Fibroblast of skin of abdomen (primary cell): ENCODE data around the gene PDGFRB.

ENCODE experiments used
- DNase-seq: peaks from one replicate; pipeline ENCODE4 v3.0.0-alpha.2; 2013

The PDGFRB gene

DNA sequence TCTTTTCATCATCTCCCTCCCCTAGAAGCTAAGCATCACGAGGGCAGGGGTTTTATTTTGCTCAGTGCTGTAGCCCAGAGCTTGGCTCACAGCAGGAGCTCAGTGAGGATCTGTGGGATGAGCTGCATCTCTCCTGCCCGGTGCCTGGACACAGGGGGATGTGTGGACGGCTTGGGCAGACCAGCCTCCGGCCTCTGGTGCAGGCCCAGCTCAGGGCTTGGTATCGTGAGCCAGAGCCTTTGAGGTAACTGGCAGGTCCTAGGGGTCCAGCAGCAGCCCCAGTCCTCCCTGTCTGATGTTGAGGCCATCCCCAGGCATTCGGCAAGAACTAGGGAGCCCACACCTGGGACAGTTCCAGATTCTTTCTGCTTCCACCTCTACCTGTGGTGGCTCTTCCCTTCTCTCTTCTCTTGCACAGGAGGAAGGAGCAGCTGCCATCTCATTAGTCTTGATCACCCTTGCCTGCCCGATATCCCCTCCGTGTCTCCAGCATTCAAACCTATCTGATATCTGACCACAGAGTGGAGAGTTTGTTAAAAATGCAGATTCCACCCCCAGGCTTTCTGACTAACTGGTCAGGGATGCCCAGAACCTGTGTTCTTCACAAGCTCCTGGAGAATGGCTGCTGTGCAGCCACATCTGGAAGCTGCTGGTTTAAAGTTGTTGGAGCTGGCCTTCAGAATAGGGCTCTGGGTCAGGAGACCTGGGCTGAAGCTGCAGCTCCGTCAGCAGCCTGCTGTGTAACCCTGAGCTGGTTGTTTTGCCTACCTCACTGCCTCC lies 26.3 kb upstream of the PDGFRB start:
- no peak for DNase-seq

DNA sequence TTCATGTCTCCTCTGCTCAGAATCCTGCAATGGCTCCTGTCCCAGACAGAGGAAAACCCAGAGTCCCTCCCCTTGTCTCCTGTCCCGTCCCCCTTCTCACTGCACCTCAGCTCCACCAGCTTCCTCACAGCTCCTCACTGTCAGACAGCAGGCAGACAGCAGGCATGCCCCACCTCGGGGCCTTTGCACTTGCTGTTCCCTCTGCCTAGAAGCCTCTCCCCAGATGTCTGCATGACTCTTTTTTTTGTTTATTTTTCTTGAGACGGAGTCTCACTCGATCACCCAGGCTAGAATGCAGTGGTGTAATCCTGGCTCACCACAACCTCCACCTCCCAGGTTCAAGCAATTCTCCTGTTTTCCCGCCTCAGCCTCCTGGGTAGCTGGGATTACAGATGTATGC lies 25.4 kb upstream of the PDGFRB start:
- peak; percentile 24 for DNase-seq

- no peak for DNase-seq
These were observed 24.8 kb upstream of the PDGFRB start for GRCh38 chr5:150180241-150181026.

GRCh38 chr5:150179019-150179620 lies 23.5 kb upstream of the PDGFRB start:
- no peak for DNase-seq

- no peak for DNase-seq
These were observed 22.6 kb upstream of the PDGFRB start for GRCh38 chr5:150178262-150178661.

- DNase-seq: no peak
These were observed 22.1 kb upstream of the PDGFRB start for GRCh38 chr5:150177721-150178120.

DNA sequence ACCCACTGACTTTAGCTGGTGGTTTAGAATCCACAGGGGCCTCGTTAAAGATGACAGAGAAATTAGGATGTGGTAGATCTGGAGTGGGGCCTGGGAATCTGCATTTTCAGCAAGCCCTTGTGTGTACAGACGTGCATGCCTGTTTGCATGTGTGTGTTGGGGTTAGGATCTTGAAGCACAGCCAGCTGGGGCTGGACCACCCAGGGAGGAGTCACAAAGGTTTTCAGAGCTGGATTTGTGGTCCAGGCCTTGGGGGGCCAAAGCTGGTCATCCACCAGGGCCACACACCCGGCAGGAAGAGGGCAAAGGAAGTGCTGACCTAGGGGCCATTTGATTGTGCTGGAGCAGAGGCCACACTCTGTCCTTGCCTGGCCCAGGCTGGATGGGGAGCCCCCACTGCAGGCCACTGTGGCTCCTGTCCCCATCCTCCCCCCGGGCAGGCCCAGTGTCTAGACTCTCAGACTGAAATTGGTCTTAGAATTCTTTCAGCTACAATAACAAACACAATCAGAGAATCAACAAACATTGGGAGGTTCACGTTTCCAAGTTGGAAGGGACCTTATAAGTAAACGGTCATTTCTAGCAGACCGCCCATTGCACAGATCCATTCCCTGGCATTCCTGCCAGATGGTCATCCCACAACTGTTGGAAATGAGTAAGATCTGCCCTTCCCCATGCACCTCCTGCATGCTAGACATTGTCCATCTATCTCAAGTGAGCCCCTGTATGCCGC lies 21.3 kb upstream of the PDGFRB start:
- DNase-seq: no peak

GRCh38 chr5:150175536-150175935 lies 19.9 kb upstream of the PDGFRB start:
- peak; percentile 39 for DNase-seq

GRCh38 chr5:150175076-150175475 lies 19.4 kb upstream of the PDGFRB start:
- no peak for DNase-seq

GRCh38 chr5:150174285-150174684 lies 18.6 kb upstream of the PDGFRB start:
- no peak for DNase-seq

GRCh38 chr5:150173161-150173560 lies 17.5 kb upstream of the PDGFRB start:
- DNase-seq: no peak

DNA sequence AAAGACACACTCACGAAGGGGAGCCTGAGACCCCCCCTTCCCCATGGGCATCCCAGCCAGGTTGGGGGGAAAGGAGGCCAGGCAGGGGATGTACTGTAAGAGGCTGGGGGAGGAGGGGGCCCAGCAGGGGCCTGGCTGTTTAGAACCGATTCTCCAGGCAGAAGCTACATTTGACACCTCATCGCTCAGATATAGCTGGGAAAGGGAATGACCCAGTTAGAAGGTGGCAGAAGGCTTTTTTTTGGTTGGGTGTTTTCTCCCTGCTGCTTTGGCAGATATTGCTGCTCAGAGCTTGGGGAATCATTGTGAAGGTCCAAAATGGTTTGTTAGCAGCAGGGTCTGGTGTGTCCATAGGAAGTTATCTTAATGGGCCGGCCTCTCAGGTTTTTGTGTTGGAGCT lies 16.9 kb upstream of the PDGFRB start:
- no peak for DNase-seq

DNA sequence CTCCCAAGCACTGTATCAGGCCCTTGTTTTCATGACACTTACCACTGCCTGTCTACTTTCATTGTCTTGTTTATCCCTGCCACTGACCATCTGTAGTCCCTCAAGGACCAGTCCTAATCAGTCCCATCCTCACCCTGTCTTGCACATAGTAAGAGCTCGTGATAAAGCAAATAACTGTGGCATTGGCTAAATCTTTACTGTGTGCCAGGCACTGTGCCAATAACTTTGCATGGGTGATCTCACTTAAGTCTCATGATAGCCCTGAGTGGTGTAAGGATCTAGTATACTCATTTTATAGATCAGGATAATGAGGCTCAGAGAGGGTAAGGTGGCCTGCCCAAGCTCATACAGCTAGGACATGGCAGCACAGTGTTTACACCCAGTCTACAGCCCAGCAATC lies 16.5 kb upstream of the PDGFRB start:
- DNase-seq: peak; percentile 29

DNA sequence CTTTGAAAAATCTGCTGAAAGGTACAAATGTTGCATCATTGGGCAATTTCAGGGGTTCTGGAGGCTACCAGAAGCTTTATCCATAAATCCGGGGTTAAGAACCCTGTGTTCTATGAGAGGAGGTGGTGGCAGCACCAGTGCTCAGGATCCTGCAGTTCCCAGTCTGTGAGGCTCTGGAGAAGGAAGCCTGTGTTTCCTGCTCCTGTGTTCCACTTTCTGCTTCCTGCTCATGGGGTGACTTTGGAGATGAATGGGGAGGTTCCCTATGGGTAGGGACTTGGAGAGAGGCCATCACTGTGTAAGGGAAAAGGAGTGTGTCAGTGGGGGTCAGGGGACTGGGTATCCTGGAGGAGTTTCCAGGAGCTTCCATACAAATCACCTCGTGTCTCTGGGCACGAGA lies 13.2 kb upstream of the PDGFRB start:
- no peak for DNase-seq

DNA sequence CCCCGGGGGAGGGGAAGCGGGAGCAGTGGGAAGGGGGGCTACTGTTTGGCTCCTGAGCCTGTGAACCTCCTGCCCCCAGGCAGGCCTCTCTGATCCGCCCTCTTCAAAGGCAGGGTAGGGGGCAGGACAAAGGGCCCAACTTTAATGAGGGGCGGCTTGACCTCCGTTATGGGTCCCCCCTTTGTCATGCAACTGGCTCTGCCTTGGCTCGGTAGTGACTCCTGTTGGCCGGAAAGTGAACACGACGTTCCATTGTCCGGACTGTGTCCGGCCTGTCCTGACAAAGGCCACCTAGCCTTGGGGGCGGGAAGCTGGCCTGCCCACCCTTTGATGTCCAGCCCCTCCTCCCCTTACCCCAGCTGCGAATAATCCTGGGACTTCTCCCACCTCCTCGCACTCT lies 12.3 kb upstream of the PDGFRB start:
- DNase-seq: no peak

DNA sequence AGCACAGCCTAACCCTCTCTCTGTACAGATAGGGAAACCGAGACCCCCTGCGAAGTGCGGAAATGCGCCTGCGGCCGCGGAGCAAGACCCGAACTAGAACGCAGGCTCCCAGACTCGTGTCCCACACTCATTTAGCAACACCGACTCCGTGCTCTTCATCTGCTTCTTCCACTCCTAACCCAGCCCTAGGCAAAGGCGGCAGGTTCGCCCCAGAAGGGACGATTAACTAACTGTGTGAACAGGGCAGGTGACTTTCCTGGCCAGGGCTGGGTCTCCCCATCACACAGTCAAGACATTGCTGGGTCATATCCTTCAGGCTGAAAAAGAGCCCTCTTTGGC lies 11.8 kb upstream of the PDGFRB start:
- no peak for DNase-seq

- no peak for DNase-seq
These were observed 11.2 kb upstream of the PDGFRB start, which contains the start of gene CDX1 for GRCh38 chr5:150166650-150167511. TSS of gene CDX1 (plus strand) at chr5:150166778. CDS start at chr5:150166877, 99 bp downstream.

- DNase-seq: no peak
These were observed 10.5 kb upstream of the PDGFRB start for GRCh38 chr5:150166037-150166649.

- no peak for DNase-seq
These were observed 8.8 kb upstream of the PDGFRB start for GRCh38 chr5:150164211-150164980.

DNA sequence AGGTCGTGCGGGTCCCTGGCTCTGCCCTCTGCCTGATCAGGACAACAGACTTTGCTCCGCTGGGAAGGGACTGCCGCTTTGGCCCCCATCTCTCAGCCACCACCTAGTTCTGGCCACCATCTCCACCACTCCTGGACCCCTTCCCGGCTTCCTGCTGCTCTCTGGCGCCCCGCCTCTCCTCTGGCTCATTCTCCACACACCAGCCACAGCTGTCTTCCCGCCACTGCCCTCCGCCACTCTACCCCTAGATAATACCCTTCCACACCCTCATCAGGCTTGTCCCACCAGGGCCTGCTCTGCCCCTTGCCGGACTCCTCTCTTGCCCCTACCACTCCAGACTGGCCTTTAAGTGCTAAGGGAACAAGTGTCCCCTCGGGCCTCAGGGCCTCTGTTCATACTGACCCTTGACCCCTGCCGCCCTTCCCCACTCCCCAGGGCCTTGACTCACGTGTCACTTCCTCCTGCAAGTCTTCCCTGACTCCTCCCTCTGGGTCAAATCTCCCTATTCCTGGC lies 8.0 kb upstream of the PDGFRB start:
- no peak for DNase-seq
